NCI-H2196 treated with DMSO at 0.1 percent for 48 hours (cell line): ENCODE measurements around the gene ZNF580.

Source experiments
- DNase-seq: peaks from one replicate; lab custom pipeline; 2025; ENCODE audit not compliant: unreplicated experiment; lab: John Stamatoyannopoulos, UW

ZNF580 gene

DNA sequence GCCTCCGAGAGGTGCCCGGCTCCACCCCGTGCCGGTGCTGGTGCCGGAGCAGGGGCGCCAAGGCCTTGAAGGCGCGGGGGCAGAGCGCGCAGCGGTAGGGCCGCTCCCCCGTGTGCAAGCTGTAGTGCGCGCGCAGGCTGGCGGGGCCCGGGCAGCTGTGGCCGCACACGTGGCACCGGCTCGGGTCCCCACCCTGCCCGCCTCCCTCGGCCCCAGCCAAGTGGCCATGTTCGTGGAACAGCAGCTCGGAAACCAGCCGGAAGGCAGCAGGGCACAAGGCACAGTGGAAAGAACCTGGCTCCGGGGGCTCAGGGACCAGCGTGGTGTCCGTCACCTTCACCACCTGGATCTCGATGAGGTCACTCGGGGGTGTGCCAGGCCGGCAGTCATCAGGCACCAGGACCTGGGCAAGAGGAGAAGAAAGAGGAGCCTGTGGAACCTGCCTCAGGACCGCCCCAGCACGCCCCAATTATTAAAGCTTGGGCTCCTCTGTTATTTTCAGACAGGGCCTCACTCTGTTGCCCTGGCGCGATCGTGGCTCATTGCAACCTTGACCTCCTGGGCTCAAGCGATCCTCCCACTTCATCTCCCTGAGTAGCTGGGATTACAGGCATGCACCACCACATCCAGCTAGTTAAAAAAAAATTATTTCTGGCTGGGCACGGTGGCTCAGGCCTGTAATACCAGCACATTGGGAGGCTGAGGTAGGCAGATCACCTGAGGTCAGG lies 18.4 kb upstream of the ZNF580 start:
- no peak for DNase-seq

DNA sequence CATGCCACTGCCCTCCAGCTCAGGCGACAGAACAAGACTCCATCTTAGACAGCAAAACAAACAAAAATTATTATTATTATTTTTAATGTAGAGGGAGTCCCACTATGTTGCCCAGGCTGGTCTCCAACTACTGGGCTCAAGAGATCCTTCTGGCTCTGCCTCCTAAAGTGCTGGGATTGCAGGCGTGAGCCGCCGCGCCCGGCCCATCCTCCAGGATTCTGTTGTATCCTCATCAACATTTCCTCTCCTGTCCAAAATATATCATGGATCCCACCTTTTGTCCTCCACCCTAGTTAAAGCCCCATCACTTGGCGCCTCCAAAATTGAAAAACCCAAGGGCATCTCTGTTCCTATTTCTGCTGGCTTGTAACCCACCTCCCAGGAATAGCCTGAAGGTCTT lies 17.7 kb upstream of the ZNF580 start:
- DNase-seq: no peak

DNA sequence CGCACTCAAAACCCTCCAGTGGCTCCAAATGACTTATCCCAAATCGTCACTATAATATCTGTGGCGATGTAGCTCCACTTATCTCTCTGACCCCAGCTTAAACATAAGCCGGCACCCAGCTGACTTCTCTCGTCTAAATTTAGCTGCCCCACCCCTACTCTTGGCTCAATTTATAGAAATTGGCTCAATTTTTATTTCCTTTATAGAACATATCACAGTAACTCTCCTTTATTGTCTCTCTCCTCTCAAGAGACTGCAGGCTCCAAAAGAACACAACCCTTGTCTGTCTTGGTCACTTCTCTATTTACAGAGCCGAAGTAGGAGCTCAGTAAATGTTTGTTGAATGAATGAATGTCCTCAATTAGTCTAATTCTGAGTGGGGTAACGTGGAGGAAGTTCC lies 17.2 kb upstream of the ZNF580 start:
- no peak for DNase-seq

DNA sequence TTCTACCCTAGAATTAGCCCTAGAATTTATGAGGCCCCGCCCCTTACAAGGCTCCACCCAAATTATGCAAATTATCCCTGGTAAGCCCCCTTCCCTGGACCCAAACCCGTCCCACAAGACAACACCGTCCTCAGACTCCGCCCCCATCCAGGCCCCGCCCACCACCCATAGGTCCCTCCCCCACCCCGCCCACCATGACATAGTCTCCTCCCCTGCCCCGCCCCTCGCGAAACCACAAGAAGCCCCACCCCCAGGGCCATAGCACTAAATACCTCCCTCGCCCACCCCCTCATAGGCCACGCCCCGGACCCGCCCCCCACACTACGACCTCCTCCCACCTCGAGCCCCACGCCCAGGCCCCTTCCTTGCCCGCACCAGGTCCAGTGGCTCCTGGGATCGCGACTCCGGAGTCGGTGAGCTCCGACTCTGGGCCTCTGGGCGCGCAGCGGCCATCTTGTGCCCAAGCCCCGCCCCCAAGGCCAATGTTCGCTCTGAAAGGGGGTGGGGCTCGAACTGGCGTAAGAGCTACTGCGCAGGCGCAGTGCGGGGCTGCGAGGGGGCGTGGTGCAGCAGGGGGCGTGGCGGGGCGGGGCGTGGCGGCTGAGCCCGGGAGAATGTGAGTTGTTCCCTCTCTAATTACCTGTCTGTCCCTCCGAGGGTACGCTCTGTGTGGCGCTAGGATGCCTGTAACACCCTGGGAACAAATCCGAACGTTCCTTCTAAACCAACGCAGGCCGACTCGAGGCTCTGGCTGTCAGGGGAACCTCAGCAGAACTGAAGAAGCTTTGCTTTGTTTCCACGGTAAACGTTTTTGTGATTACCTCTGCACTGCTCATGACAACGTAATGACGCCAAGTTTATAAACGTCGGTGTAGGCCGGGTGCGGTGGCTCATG lies 16.4 kb upstream of the ZNF580 start, which contains the start of gene ZNF784:
TSS of gene ZNF784 (minus strand) at position 458 of the 895 bp plus-strand sequence. CDS start at position 453, 5 bp downstream.
- peak; percentile 90 for DNase-seq

DNA sequence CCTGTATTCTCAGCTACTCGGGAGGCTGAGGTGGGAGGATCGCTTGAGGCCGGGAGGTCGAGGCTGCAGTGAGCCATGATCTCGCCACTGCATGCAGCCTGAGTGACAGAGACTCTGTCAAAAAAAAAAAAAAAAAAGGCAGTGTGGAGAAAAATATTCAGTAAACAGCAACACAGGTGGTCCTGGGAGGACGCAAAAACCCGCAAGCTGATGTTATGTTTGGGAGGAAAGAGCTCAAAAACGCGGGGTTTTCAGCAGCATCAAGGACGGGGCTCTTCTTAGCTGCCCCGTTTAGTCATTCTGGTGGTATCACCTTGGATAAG lies 15.8 kb upstream of the ZNF580 start:
- no peak for DNase-seq

DNA sequence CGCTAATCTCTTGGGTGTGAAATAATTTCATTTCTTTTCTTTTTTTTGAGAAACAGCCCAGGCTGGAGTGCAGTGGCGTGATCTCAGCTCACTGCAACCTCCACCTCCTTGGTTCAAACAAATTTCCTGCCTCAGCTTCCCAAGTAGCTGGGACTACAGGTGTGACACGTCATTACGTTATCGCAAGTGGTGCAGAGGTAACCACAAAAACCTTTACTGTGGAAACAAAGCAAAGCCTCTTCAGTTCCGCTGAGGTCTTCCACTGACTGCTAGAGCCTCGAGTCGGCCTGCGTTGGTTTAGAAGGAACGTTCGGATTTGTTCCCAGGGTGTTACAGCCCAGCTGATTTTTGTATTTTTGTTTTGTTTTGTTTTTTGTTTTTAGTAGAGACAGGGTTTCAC lies 14.5 kb upstream of the ZNF580 start:
- no peak for DNase-seq

DNA sequence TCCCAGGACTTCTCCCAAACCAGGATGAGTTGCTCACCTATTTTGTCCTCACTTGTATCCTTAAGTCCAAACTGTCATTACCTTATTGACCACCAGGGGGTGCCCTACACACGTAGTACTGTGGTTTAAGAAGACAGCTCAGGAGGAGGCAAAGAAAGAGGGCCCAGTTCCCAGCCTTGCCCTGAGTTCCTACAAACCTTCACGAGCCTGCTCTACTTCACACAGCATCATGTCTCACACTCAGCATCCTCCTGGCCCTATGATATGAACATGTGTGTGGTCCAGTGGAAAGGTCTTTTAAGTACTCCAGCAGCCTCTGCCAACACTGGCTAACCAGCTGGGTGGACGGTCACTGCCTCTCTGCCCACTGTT lies 8.4 kb upstream of the ZNF580 start:
- DNase-seq: peak; percentile 80

DNA sequence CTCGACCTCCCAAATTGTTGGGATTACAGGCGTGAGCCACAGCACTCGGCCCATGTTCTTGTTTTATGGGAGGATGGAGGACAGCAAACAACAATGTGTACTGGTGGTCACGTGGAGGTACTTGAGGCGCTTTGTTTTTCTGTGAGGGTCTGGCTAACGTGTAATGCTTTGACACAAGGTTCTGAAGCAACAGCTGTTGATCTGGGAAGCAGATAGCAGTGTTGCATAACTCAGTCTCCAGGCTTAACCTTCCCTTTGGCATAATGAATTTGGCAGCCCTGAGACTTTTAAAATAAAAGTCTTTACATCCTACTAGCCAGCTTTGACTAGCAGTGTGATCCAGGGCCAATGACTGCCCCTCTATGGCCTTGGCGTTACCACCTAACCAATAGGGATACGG lies 6.9 kb upstream of the ZNF580 start:
- no peak for DNase-seq

DNA sequence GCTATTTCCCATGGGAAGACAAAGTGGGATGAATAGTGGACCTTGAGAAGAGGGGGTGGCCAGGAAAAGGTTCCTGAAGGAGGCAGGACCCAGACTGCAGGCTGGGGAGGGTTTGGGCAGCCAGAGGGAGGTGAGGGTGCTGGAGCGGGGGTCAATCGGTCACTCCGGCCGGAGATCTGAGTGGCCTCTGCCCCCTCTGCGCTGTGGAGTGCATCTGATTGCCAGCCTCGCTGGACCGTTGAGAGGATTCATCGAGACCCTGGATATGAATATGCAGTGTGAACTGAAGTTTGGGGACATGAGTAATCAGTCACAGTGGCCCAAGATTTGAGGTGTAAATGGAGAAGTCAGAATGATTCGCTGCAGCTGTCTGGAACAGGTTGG lies 5.5 kb upstream of the ZNF580 start:
- no peak for DNase-seq

DNA sequence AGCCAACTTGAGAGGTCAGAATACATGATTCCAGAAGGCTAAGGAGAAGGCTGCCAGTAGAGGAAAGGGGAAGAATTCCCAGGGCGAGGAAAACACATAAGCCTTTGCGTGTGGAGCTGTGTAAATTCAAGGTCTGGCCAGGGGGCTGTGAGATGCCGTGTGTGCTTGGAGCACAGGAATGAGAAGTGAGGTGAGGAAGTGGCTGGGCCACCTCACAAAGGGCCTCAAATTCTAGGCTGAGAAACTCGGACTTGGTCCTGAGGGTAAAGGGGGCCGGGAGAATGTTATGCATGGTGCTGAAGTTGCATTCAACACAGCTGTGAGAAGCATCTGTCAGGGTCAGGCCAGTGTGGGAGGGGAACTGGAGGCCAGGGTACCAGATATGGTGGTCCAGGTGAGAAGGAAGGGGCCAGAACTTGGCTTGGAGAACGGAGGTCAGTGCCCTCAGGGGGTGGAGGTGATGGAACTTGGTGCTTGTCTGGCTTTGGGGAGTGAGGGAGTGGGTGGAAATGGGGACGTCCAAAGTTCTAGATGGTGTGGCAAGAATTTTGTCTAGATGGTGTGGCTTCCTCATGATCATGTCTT lies 4.9 kb upstream of the ZNF580 start:
- no peak for DNase-seq

DNA sequence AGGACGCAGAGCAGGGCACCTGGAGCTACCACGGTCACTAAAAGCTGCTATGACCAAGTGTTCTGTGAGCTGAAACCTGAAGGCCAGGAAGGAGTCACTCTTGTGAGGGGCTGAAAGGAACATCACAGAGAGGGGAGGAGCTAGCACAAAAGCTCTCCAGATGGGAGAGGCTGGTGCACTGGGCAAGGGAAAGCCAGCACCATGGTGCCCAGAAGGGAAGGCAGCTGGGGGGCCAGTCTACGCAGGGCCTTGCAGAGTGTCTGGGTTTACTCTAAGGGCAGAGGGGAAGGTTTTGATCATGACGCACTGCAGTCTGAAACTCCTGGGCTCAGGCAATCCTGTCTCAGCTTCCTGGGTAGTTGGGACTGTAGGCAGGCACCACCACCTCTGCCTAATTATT lies 4.1 kb upstream of the ZNF580 start:
- no peak for DNase-seq

DNA sequence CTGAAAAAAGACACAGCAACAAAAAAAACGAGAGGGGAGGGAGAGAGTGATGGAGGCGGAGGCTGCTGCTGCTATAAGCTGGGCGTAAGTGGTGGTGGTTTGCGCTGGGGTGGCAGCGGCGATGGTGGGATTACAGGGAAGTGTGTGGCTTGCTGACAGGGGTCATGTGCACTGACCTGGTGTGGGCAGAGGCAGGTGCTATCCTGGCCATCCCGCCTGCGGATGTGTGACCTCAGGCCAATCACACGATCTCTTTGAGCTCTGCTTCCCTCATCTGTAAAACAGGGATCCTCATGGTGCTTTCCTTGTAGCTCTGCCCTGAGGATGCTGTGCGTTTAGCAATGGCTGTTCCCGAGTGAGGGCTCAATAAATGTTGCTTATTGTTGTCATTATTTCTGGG lies 3.3 kb upstream of the ZNF580 start:
- no peak for DNase-seq

DNA sequence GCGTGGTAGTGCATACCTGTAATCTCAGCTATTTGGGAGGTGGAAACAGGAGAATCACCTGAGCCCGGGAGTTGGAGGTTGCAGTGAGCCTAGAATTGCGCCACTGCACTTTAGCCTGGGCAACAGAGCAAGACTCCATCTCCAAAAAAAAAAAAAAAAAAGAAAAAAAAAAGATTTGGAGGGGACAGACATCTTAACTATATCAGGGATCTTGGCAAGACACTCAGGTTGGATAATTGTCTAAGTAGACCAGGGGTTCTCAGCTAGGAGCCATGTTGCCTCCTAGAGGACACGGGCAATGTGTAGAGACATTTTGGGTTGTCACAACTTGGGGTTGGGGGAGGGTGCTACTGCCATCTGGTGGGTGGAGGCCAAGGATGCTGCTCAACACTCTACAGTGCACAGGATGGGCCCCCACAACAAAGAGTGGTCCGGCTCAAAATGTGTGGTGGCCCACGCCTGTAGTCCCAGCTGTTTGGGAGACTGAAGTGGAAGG lies 1.9 kb upstream of the ZNF580 start:
- DNase-seq: no peak

DNA sequence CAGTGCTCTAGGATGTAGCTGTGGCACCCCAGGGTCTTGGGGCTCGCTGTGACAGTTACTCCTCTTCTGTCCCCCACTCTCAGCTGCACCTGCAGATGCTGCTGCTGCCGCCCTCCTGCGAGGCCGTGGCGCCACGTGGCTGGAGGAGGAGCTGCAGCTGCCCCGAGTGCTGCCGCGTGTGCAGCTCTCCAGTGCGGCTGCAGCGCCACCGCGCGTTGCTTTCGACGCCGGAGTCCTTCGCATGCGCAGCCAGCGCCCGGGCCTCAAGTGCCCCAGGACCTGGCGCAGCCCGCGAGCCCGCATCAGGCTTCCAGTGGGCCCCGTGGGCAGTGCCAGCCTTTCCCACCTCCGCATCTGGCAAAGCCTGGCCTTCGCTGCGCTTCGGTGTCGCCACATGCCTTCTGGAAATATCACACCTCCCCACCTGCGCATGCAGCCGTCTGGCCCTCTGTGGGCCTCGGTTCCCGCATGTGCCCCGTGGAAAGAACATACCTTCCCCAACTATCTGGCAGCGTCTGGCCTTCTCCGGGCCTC lies 692 bp upstream of the ZNF580 start:
- DNase-seq: peak; percentile 78

DNA sequence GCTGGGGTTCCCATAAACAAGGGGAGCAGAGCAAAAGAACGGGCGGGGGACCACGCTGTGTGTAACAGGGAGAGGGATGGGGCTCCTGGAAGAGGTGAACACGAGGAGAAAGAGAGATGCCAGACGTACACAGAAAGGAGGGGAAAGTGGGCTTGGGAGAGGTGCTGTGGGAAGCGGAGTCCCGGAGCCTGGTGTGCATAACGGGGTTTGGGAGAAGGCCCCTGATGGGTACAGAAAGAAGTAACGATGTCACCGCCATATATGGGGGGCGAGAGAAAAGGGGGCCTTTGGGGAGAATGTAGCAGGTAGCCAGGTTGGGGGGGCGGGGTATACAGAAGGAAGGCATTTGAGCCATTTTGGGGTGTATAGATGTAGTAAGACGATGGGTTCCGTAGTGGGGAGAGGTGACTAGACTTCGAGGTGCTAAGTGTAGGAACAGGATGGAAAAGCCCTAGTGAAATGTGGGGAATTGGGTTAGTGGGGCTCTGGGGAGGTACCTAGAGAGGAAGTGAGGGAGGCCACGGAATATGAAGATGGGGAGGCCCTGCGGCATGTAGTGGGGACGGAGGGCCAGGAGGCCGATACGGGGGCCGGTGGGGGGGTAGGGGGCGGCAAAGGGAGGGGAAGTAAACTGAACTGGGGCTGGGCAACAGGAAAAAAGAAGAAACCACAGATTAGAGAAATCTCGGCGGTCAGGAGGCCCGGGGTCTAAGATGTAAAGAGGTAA lies 787 bp downstream of the ZNF580 start:
- no peak for DNase-seq

DNA sequence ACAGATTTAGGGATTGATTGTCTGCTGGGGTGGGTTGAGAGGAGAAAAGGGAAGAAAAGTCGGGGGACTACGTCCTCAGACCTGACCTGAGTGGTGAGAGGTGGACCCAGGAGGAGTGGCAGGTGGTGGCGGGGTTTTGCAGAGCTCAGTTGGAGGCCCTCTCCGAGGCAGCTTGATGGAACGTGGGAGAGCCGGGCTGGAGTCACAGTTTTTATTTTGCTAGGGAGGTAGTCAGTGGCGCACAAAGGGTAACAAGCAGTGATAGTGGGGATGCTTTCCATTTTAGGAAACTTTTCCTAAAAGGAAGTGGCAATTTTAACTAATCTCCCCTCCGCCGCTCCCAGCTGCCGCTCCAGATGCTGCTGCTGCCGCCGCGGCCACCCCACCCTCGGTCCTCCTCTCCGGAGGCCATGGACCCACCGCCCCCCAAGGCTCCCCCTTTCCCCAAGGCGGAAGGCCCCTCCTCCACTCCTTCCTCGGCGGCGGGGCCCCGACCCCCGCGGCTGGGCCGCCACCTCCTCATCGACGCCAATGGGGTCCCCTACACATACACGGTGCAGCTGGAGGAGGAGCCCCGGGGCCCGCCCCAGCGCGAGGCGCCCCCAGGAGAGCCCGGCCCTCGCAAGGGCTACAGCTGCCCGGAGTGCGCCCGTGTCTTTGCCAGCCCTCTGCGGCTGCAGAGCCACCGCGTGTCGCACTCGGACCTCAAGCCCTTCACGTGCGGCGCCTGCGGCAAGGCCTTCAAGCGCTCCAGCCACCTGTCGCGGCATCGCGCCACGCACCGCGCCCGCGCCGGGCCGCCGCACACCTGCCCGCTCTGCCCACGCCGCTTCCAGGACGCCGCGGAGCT lies 1.6 kb downstream of the ZNF580 start:
- no peak for DNase-seq

DNA sequence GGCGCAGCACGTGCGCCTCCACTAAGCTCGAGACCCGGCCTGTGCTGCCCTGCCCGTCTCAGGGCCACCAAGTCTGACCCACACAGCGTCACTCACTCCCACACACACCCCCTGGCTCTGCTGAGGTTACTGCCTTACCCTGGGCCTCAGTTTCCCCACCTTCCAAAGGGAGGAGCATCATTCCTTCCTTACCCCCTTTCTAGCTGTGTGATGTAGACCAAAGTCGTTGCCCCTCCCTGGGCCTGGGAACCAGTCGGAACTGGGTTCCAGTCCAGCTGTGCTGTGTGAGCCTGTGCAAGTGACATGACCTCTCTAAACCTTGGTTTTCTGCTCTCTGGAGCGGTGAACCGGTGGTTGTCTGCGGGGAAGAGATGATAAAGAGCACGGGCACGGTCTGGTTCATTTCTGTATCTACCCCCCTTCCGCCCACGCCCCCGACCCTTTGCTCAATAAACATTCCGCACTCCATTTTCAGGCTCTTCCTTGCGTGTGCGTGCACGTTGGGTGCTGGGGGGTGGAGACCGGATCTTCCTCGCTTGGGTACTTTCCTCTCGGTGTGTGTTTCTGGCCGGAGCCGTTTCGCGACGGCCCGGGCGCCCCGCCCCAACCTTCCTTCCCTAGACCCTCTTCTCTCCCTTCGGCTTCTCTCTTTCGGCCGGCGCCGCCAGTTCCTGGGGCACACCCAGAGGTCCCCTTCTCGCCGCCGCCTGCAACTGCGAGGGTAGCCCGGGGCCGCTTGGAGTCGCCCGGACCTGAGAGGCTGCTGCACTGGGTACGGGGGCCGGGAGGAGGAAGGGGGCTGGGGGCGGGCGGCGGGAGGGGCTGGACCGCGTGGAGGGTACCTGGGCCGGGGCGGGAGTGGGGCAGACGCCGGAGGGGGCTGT lies 2.4 kb downstream of the ZNF580 start, which contains the start of gene ZNF581:
TSS of gene ZNF581 (plus strand) at position 647 of the 884 bp plus-strand sequence. CDS start 923 bp downstream, outside the sequence.
- DNase-seq: peak; percentile 41

DNA sequence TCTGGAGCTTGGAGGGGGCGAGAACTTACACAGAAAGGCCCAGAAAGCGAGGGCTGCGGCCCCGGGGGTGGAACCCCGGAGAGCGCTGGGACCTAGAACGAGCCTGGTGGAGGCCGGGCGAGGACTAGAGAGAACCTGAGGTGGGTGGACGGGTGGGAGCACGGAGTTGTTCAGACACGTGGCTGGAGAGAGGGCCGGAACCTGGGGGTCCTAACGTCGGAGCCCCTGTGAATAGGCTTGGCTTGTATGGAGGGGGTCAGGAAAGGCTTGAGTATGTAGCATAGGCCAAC lies 3.0 kb downstream of the ZNF580 start:
- no peak for DNase-seq

DNA sequence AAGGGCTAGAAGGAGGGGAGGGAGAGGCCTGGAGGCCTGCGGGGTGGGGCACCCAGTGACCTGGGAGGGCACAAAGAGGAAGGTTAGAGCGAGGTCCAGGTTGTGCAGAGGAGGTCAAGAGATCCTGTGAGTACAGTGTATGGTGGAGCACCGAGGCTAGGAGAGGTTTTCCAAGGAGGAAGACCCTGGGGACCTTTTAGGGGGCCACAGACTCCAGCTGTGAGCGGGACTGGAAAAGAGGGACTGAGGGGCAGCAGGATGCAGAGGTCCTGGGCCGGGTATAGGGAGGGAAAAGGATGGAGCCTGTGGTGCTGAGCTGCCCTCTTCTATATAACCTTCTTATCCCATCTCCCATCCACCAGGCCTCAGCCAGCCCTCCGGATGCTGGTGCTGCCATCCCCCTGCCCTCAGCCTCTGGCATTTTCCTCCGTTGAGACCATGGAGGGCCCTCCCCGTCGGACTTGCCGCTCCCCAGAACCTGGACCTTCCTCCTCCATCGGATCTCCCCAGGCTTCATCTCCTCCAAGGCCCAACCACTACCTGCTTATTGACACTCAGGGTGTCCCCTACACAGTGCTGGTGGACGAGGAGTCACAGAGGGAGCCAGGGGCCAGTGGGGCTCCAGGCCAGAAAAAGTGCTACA lies 3.5 kb downstream of the ZNF580 start:
- DNase-seq: no peak
